ENCODE measurements around the gene CEACAM1. TPM values are rescaled to one million over a fixed set of nuclear protein-coding genes. Genes with fewer than 3 reads are reported as not detected.

The CEACAM1 gene
- total RNA-seq, 1 experiment from 2014 or later, result 1.5 TPM

DNA sequence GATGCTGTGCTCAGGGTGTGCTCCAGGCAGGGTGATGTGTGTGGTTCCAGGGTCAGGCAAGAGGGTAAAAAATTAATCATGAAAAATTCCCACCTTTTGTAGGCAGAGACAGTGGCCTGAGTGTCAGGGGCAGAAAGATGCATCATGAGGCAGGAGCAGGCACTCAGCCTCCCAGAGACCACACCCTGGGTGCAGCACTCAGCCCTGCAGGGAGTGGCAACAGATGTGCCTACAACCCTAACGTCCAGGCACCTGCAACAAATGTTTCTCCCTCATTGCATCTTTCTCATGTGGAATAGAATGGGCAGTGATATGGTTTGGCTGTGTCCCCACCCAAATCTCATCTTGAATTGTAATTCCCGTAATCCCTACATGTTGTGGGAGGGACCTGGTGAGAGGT, 19.6 kb upstream of the CEACAM1 start:
- H2BK12ac ChIP-seq (ENCODE audit: insufficient read length, low read depth, low read length), result no peak overlapping the region
- TF ChIP-seq, protein P1, sequence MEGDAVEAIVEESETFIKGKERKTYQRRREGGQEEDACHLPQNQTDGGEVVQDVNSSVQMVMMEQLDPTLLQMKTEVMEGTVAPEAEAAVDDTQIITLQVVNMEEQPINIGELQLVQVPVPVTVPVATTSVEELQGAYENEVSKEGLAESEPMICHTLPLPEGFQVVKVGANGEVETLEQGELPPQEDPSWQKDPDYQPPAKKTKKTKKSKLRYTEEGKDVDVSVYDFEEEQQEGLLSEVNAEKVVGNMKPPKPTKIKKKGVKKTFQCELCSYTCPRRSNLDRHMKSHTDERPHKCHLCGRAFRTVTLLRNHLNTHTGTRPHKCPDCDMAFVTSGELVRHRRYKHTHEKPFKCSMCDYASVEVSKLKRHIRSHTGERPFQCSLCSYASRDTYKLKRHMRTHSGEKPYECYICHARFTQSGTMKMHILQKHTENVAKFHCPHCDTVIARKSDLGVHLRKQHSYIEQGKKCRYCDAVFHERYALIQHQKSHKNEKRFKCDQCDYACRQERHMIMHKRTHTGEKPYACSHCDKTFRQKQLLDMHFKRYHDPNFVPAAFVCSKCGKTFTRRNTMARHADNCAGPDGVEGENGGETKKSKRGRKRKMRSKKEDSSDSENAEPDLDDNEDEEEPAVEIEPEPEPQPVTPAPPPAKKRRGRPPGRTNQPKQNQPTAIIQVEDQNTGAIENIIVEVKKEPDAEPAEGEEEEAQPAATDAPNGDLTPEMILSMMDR (conservative IDR thresholded peaks at IDR 0.05), result no peak
- H3K9me3 Mint-ChIP-seq, result peaks cover 28 to 32% of the 10 kb centered on the region in 2 experiments
- no peak overlapping the region for H4K5ac ChIP-seq (ENCODE audit: insufficient read length, low read depth, low read length)
- H3K56ac ChIP-seq (ENCODE audit: insufficient read length, low read depth, low read length), result no peak overlapping the region
- no peaks in the 10 kb centered on the region; the same call in 1 of the 2 replicates for H3K27me3 ChIP-seq (ENCODE audit: insufficient read depth, low read length)
- no peak overlapping the region for H4K8ac ChIP-seq (replicated peaks; ENCODE audit: insufficient read length, low read depth, low read length)
- no peak overlapping the region for H2AFZ ChIP-seq (ENCODE audit: low read length)
- H4K91ac ChIP-seq (ENCODE audit: insufficient read length, low read depth, low read length), result no peak overlapping the region
- no CpG with 5 or more reads among the region's 2 CpGs for WGBS (ENCODE audit: extremely low coverage, insufficient read length, low lambda C conversion rate)
- peak overlapping the region; percentile 25; the same call in 1 of the 2 replicates for H3K14ac ChIP-seq (ENCODE audit: insufficient read depth, low read length)
- no peak overlapping the region for H3K4ac ChIP-seq (ENCODE audit: low read depth, low read length)
- no peaks in the 10 kb centered on the region for H4K20me1 ChIP-seq (ENCODE audit: control insufficient read depth, insufficient read depth, insufficient read length)
- H3K23ac ChIP-seq (ENCODE audit: insufficient read length, low read depth, low read length), result no peak overlapping the region
- H3K27me3 Mint-ChIP-seq (ENCODE audit: low read depth), result peaks cover 45% of the 10 kb centered on the region
- no peaks in the 10 kb centered on the region for H3K79me1 ChIP-seq (ENCODE audit: insufficient read depth, low read depth, low read length, poor library complexity, severe bottlenecking)
- no peaks in the 10 kb centered on the region for H3K23me2 ChIP-seq (ENCODE audit: insufficient read length, low read depth, low read length, poor library complexity, severe bottlenecking)
- no peak overlapping the region for H3K4me3 Mint-ChIP-seq
- no peak overlapping the region for H3K18ac ChIP-seq (ENCODE audit: insufficient read length, low read depth, low read length)
- H3K9ac ChIP-seq (ENCODE audit: extremely low read depth, insufficient read length, low read length), result no peak overlapping the region
- no peak for DNase-seq
- no peak overlapping the region for H2BK15ac ChIP-seq (ENCODE audit: low read depth, low read length)
- H3K4me2 ChIP-seq (ENCODE audit: insufficient read depth, insufficient read length, low read length), result no peak overlapping the region
- H2BK5ac ChIP-seq (ENCODE audit: insufficient read length, low read length), result no peak overlapping the region
- no peak overlapping the region for H2AK5ac ChIP-seq (ENCODE audit: insufficient read length, low read length)
- peaks cover 7 to 27% (median 18%) of the 10 kb centered on the region in 3 experiments; a peak in 6 of 7 replicates for H3K36me3 Mint-ChIP-seq (ENCODE audit: insufficient read depth in 1 of 3, low read depth in 3 of 3)
- H3K4me1 Mint-ChIP-seq, result peaks cover 3% of the 10 kb centered on the region in 2 experiments
- no peaks in the 10 kb centered on the region for H3K79me2 ChIP-seq (ENCODE audit: insufficient read depth, low read length)
- no peak overlapping the region for H3K27ac Mint-ChIP-seq
- H3K27ac ChIP-seq (ENCODE audit: insufficient read length, low read depth, low read length), result no peak overlapping the region
- H2BK120ac ChIP-seq (ENCODE audit: low read depth, low read length, poor library complexity, severe bottlenecking), result no peak overlapping the region
- H3T11ph ChIP-seq (ENCODE audit: low read length), result no peak overlapping the region
- no peak overlapping the region for H2BK20ac ChIP-seq (ENCODE audit: low read depth, low read length, poor library complexity, severe bottlenecking)
- H3K9me3 ChIP-seq (ENCODE audit: control insufficient read depth, low read depth, low read length), result no peaks in the 10 kb centered on the region
- no peaks in the 10 kb centered on the region for H3K4me1 ChIP-seq (ENCODE audit: insufficient read depth, low read length)
